CMK (cell line): Measurements from ENCODE around the gene ACVR1B.
A peak's percentile ranks its signal among the peaks of the same experiment; 100 is the strongest.

ENCODE experiments used
- DNase-seq: peaks from one replicate; pipeline ENCODE4 v3.0.0-alpha.2; 2010; ENCODE audit warnings: low read depth

The ACVR1B gene

DNA sequence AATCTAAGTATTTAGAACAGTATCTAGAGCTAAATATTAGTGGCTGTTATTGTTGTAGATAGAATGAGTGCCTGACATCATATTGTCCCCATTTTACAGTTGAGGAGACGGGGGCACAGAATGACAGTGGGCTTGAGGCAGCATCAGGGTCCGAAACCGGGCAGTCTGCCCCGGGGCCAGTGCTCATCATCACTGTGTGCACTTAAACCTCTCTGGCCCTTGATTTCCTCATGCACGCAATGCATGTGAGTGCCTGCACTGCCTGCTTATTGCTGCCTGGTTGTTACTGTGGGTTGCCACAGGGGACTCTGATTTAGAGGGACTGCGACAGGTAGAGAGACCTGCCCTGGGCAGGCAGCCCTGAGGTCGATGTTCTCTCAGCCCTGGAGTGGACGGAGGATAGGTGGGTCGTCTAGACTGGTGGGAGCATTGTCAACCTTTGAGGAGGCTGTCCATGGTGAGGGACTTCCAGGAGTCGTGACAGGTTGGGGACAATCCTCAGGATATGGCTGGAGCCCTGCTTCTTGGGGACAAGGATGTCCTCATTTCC lies 34.4 kb upstream of the ACVR1B start:
- DNase-seq = no peak

DNA sequence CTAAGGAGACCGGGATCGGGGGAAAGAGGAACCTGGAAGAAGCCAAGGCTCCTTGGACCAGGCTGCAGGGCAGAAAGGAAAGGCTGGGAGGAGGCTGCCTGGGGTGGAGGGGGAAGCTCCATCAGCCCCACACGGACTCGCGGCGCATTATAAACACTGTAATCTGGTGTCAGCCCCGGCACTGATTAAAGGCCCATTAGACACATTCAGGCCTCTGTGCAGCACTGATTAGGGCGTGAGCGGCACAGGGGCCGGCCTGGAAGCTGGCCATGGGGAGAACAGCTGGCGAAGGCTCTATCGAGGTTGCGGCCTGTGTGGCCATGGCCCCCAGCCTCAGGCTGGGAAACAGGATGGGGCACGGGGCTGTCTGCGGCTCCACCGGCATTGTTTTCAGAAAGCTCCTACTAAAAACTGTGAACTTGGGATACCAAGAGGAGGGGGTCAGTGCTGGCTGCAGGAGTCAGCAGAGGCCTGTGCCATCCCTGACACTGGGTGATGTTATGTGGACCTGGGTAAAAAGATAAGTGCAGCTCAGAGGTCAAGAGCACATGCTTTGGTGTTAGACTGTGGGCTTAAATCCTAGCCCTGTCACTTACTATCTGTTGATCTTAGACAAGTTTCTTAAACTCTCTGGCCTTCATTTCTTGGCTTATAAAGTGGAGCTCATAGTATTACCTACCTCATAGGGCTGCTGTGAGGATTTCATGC lies 33.6 kb upstream of the ACVR1B start:
- DNase-seq = no peak

DNA sequence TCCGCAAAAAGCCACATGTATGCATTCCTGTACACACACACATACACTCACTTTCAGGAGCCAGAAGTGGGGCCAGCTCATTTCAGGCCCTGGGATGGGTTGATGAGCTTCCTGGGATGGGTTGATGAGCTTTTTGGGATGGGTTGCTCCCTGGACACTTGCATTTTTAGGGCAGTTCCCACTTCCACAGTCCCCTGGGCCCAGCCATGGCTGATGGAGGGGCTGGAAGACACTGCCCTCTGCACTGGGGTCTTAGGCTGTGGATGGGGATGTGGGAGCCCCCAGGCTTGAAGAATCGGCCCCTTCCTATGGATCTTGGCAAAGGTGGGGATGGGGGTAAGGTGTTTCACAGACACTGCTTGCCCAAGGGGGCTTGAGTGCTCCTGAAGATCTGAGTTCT lies 31.5 kb upstream of the ACVR1B start:
- no peak for DNase-seq

DNA sequence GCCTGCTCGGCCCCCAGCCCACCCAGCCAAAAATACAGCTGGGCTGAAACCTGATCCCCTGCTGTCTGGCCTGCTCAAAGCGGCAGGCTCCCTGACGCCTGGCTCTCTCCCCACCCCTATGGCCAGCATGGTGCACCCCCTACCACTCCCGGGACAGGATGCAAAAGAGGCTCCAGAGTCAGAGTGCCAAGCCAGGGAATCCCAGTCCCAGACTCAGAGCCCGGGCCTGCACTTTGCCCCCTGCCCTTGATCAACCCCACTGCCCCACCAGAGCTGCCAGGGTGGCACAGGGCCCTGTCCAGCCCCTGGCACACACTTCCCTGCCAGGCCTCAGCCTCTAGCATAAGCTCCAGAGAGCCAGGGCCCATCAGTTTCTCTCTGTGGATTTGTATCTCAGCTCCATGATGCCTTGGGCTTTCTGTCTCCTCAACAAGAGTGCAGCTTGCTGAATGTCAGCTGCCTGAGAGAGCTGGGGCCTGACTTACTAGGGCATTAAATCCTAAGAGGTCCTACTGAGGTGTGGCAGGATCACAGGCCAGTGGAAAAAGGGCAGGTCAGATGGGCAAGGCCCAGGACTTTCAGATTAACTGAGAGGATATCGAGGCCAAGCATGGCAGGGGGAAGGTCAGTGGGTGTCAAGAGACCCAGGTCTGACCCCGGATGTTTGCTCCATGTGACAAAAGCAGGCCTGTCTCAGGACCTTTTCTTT lies 30.3 kb upstream of the ACVR1B start:
- no peak for DNase-seq

DNA sequence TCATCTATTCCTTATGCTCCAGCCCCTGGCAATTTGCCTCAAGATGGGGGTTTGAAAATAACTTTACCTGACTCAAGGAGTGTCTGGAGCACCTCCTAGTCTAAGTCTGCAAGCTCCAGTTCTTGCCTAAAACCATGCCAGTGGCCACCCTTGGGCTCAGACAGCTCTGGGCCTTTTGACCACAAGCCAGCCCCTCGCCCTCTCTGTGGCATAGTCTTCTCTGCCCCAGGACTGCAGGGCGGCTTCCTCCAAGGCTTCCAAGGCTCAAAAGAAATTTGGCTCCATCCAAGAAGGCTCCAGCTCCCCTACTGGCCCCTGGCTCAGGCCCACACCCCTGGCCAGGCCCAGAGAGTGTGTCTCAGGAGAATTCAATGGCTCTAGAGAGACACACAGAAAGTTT lies 29.4 kb upstream of the ACVR1B start:
- DNase-seq = no peak

DNA sequence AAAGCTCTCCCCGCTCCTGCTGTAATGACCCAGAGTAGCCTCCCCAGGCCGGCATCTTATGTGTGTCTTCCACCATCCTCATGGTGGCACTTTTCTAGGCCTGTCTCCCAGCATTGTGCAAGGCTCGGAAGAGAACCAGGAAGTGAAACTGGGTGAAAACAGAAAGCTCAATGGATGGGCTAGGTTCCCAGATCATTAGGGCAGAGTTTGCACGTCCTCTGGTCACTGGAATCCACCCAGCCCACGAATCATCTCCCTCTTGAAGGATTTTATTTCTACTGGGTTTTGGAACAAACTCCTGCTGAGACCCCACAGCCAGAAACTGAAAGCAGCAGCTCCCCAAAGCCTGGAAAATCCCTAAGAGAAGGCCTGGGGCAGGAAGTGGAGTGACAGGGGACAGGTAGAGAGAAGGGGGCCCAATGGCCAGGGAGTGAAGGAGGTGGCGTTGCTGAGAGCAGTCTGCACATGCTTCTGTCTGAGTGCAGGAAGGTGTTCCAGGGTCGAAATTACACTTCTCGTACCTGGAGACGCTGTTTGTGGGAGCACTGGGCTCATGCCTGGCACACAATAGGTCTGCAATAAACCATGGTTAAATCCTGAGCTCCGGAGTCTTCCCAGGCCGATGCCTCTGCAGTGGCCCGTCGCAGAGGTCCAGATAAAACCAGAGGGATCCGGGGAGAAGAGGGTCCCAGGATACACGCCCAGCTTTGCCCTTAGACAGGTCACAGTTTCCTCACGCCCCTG lies 28.6 kb upstream of the ACVR1B start:
- DNase-seq = no peak

DNA sequence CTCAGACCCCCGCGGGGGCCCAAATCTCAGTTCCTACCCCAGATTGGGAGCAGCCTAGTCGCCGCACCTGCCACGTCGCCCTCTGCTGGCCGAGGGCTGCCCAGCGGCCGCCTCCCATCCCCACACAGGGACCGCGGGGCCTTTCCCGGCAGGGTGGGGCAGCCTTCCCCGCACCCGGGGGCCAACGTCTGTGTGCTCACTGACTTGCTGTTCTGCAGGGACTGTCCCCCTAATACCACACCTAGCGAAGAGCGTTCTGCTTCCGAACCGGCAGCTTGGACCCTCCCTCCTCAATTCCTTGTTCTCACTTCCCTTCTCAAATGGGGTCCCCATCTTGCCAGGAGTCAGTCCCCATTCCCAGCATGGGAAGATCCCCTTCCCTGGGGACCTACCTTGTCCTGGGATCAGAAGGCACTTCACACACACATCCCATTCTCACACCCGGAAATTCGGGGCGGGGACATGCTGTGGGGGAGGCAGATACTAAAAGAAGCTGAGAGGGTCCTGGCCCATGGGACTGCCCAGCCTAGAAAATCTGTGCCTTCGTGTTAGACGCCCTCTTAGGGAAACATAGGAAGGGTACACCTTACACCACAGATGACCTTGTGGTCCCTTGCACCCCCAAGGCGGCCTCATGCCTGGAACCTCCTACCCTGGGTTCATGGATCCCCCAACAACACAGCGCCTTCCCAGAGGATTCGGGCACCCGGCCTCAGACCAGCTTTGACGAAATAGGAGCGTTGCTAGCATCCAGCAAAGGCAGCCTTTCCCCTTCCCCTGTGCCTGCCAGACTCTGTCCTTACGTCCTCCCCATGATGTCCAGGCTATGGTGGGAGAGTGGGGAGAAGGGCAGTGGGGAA lies 27.8 kb upstream of the ACVR1B start:
- DNase-seq = no peak

DNA sequence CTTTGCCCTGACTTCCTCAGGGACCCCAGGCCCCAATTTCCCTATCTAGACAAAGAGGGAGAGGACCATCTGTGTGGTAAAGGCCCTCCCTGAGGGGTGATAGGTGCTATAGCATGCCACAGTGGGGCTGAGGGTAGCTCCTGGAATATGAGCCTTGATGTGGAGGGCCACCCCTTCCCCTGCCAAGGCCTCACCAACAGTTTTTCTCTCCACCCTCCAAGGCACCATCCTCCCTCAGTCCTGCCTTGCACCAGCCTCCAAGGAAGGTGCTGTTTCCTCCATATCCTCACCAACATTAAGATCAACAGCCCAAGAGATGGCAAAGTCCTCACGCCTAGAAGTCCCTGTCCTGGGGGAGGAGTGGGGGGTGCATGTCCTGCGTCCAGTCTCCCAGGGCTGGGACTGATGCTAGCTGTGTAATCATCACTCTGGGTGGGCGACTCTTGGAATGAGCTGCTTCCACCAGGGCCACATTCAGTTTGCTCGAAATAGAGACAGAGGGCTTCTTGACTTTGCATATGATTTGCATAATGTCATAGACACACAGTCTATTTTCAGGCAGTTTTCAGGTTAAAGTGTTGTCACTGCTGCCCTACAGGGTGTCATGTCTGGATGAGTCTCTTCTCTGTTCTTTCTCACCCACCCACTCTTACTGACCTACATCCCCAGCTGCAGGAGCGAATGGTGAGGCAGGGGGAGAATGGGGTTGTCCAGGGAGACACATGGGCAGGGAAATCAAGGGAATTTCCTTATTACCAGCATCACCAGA lies 26.8 kb upstream of the ACVR1B start:
- no peak for DNase-seq

DNA sequence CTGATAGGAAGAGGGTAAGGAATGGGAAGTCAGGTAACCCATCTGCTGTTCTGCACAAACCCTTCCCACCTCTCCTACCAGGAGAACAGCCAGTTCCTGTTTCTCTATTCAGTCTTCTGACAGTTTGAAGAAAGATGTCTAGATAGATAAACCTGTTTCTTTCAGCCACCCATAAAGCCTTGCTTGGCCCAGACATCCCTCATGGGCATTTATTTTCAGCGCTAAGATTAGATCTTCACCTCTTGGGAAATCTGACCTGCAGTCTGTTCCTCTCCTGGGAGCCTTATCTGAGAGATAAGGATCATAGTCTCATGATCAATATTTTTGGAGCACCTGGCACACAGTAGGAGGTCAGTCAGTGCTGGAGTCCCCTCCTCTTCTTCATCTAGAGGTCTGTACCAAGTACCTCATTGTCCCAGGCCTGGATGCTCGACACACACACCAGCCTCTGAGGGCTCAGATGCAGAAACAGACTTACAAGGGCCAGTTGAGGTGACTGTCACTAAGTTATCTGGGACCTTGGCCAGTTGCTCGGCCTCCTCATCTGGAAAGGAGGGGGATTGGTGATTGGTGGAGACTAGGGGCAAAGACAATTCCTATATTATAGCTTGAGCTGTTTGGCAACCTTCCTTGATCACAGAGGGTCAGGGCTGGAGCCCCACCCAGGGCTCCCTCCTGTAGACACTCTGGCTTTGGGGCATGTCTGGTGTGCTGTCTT lies 26.0 kb upstream of the ACVR1B start:
- DNase-seq = no peak

DNA sequence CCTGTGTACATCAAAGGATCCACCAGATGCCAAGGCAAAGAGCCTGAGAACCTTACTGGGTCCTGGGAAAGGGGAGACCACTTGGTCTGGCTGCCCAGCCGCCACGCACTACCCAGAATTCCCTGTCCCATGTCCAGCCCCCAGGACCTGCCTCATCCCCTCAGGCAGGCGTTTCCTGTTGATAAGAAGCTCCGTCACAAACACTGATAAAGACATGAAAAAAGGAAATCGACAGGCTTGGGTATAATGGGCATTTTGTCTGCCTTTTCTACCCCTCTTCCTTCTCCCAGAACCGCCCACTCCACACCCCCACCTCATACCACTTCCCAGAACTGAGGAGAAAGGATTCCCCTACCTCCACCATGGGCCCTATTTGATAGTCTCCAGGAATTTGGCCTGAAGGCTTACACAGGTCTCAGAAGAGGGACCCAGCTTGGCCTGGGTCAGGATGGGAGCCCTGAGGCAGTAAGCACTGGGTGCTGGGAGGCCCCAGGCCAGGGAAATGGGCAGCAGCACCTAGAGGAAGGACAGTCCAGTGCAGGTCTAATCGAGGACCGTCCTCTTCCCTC lies 25.4 kb upstream of the ACVR1B start:
- DNase-seq = peak; percentile 83

DNA sequence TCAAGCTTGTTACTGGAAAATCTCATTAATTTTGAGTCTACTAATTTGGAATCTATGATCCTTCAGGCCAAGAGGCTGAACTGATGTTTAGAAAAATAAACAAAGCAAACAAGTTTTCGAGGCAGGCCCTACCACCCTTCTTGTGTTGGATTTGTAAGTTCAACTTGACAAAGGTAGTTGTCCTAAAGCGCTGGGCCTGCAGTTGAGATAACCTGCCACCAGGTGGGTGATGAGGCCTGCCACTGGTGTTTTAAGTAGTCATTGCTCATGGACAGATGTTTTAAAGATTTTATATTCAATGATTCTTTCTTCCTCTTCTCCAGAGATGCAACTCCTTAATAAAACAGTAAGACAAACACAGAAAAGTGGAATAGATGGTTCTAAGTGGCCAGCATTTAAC lies 24.8 kb upstream of the ACVR1B start:
- no peak for DNase-seq

DNA sequence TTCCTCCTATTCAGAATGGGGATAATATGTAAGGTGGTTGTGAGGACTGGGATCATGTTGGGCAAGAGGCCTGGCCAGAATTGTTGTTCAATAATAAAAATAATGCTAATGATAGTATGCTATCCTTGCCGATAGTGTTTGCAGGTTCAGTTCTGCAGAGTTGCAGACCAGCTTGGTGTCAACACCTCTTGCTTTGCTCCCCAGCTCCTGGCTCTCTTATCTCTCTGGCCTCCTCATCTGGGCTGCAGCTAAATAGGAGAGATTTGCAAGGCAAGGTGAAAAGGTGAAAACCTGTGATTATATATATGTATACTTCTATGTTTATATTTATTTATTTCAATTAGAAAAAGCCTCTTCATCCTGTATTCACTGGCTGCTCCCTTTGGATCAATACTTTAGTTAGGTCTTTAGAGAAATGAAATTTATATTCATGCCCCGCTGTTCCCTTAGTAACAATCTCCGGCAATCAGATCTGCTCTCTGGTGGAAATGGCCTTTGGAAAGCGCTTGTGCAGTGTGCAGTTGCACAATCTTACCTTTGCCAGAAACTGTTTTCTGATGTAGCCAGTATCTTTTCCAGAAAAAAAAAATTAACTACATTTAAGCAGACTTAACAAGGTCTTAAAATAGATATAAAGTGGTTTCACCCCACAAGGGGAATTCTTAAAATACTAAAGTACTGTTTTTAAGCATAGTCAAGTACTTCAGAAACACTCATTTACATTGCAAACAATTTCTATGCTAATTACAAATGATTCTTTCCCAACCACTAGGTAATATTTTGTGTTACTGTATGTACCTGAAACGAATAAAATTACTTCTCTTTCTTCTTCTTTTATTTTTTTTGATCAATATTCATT lies 19.1 kb upstream of the ACVR1B start:
- no peak for DNase-seq

DNA sequence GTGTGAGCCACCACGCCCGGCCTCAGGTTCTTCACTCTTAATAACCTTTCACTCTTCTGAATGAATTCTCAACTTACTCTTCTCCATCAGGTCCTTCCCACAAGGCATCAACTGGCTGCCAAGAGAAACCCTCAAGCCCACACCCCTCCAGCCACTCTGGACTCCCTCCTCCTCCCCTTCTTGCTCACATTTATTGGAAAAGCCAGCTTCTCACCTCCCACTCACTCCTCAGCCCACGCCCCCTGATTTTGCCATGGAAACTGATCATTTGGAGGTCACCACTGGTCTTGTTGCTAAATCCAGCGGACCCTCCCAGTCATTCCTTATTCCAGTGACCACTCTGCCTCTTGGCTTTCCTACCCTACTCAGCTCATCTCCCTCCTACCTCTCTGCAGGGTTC lies 17.4 kb upstream of the ACVR1B start:
- DNase-seq = no peak

DNA sequence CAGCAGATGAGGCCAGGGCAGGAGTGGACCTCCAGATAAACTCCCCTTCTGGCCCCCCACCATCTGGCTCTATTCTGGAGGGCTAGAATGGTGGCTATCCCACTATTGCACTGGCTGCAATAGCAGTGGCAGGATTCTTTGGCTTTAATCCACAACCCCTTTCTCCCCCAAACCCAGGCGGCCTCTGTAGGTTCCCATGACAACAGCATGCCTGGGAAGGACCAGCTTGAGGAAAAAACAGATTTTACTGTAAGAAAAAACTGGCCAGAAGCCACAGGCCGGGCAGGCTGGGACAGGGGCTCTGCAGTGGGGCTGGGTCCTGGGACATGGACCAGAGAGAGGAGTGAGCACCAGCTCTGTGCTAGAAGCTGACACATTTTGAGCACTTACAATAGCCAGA lies 13.6 kb upstream of the ACVR1B start:
- DNase-seq = no peak

DNA sequence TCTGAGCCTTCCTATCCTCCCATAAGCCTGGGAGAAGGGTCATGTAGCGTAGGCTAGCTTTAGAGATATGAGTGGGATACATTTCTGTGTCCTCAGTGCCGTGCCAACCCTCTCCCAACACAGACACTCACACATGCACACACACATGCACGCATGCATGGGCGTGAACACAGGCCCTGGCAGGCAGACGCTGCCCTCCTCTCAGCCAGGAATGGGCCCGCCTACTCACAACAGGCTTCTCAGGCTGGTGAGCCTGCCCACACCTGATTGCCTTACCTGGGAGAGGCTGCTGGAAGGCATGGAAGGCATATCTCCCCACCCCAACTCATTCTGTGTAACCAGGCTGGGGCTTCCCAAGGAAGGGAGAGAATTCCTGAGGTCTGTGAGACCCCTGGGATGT lies 12.8 kb upstream of the ACVR1B start:
- DNase-seq = no peak

DNA sequence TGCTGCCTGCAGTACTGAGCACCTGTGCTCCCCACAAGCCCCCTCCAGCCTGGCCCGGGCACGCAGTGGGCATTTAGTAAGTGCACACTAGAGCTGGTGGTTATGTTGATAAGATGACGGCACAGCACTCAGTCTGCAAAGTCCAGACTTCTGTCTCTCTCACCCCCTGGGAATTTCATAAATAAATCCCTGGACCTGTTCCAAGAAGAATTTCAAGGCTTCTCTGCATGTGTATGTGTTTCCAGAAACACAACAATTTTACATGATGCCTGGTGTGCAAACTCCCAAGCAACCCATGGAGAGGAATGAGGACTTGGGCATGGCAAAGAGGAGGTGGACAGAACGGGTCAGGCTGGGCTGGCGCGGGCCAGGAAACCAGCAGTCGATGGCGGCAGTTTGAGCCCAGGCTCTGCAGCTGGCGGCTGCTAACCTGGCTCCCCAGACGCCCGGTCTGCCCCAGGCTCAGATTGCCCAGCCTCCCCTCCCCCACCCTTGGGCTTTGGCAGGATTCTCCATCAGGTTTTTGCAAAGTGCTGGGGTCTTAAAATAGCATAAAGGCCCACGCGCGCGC lies 10.4 kb upstream of the ACVR1B start:
- no peak for DNase-seq

DNA sequence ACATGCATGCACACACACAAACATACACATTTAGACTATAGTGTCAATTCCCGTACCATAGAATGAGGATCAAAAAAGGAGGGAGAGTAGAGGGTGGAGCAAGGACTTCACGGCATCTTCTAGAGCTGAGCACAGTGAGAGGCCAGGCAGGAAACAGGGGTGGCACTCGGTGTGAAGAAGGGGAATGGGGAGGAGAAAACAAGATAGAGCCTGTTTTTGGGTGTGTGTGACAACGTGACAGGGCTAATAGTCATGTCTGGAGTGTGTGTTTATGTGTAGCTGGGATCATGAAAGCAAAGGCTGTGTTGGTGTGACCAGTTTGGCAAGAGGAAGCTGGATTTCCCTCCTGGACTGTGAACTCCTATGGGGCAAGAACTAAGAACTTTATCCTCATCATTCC lies 9.9 kb upstream of the ACVR1B start:
- no peak for DNase-seq

DNA sequence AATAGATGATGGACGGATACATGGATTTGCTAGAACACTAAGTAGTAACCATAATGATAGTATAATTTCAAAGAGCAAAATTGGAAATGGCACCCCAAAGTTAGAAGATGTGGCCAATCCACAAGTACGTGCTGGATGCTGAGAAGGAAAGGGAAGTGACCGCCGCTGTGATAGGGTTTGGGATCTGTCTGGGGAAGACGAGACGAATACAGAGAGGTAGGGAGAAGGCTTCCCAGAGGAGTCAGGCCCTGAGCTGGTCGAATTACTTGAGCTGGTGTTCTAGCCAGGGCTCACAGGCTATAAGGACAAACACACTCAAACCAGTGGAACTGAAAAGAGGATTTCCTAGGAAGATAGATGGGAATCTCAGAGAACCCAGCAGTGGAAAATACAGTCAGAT lies 9.4 kb upstream of the ACVR1B start:
- no peak for DNase-seq

DNA sequence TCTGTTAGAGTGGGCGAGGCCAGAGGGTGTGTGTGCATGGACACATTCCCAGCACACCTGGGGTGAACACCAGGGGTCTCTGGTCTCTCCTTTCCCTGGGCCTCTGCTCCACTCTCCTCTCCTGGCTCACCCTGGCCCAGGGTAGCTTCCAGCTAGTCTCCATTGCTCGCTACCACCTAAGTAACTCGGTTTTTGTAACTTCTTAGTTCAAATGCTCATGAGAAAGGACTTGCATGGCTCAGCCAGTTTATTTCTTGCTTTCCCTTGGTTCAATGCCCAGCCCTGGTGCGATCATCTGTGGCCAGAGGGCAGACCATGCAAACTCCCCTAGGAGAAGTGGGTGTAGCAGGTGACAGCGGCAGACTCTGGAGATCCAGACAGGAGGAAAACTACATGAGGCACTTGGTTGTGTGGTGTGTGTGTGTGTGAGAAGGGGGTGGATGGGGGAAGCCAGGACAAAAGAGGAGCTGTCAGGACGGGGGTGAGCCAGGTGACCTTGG lies 8.9 kb upstream of the ACVR1B start:
- DNase-seq = no peak
